Panc1 (cell line): ENCODE results near the gene FREM2. TPM values are rescaled to one million over a fixed set of nuclear protein-coding genes. Genes with fewer than 3 reads are reported as not detected.
A peak's percentile ranks its signal among the peaks of the same experiment; 100 is the strongest.

Source experiments
- ATAC-seq: fragments of 200-7000 bp; cut with Tn5 transposase; 2 replicates; pipeline ENCODE4 v1.9.1; 2020; ENCODE audit warnings: mild to moderate bottlenecking, moderate library complexity
- BruUV-seq: library from RNA; stranded (reverse); fragments of 400-500 nt; replicated peaks from 2 replicates; lab custom pipeline; 2021; lab: Mats Ljungman, UMichigan
- CTCF ChIA-PET: fragments of 300-600 bp; sonication (Branson Sonifier 250); formaldehyde crosslinking; loops from one replicate; lab custom pipeline; 2022; ENCODE audit warnings: antibody characterized with exemption; lab: Charles Lee
- POLR2A ChIA-PET: fragments of 300-600 bp; sonication (Branson Sonifier 250); formaldehyde crosslinking; loops from one replicate; lab custom pipeline; 2022; ENCODE audit warnings: antibody characterized with exemption; lab: Charles Lee
- DNase-seq: peaks from one replicate; pipeline ENCODE4 v3.0.0-alpha.2; 2010; ENCODE audit warnings: low read depth, low spot score
- H3K27ac ChIP-seq: 2 replicates; pipeline ENCODE4 v1.5.1; 2011; ENCODE audit warnings: mild to moderate bottlenecking, low read length, inconsistent platforms
- H3K27me3 ChIP-seq: fragments of 200-500 bp; sonication (Bioruptor generic); 2 replicates; pipeline ENCODE4 v1.6.0; 2014; ENCODE audit warnings: low read length, inconsistent platforms; ENCODE audit not compliant: control insufficient read depth, insufficient read depth
- H3K36me3 ChIP-seq: fragments of 200-500 bp; sonication (Bioruptor generic); 2 replicates; pipeline ENCODE4 v1.5.1; 2014; ENCODE audit warnings: inconsistent platforms, mild to moderate bottlenecking, low read length, moderate library complexity; ENCODE audit not compliant: control insufficient read depth, insufficient read depth
- H3K4me1 ChIP-seq: 2 replicates; pipeline ENCODE4 v1.5.1; 2011; ENCODE audit warnings: inconsistent platforms, mild to moderate bottlenecking, low read length, moderate library complexity; ENCODE audit not compliant: control insufficient read depth, insufficient read depth
- H3K4me3 ChIP-seq, 2 experiments: 2 replicates each; pipeline ENCODE4 v1.5.1; 2011 to 2012; ENCODE audit warnings: low read depth in 2 of 2, low read length in 2 of 2, mild to moderate bottlenecking in 2 of 2, inconsistent platforms in 1 of 2, moderate library complexity in 1 of 2
- H3K9me3 ChIP-seq: fragments of 200-500 bp; sonication (Bioruptor generic); 2 replicates; pipeline ENCODE4 v1.5.1; 2014; ENCODE audit warnings: low read depth, mild to moderate bottlenecking, inconsistent platforms, low read length, moderate library complexity; ENCODE audit not compliant: control insufficient read depth, insufficient read depth
- POLR2AphosphoS5 ChIP-seq: IDR thresholded peaks from 2 replicates; pipeline ENCODE4 v1.6.1; 2012; ENCODE audit warnings: mild to moderate bottlenecking, low read depth, low read length, moderate library complexity
- SIN3A ChIP-seq: IDR thresholded peaks from 2 replicates; pipeline ENCODE4 v1.6.1; 2012; ENCODE audit warnings: low read depth, mild to moderate bottlenecking, low read length, moderate library complexity, borderline replicate concordance; ENCODE audit not compliant: insufficient read depth
- TCF7L2 ChIP-seq: IDR thresholded peaks from 2 replicates; pipeline ENCODE4 v1.6.1; 2011; ENCODE audit warnings: mild to moderate bottlenecking, low read depth, low read length, inconsistent platforms
- in situ Hi-C: cut with HindIII; loops from 2 replicates; pipeline ENCODE4 v1.10.0; 2016; ENCODE audit warnings: low sequenced_read_pairs, low pct_unique_long_range_greater_than_20kb
- intact Hi-C: fragments of 100-400 bp; cut with micrococcal nuclease; formaldehyde crosslinking; loops from one replicate; pipeline ENCODE4 v1.10.0; 2022; ENCODE audit not compliant: unreplicated experiment
- total RNA-seq: library from RNA; stranded (reverse); gene quantifications from one replicate; pipeline ENCODE4 v1.2.1, GENCODE V29; 2021; ENCODE audit not compliant: unreplicated experiment
- TF ChIP-seq, protein P1 (sequence below), 2 experiments: IDR thresholded peaks; 2 replicates each; pipeline ENCODE4 v1.6.1; 2011 to 2012; ENCODE audit warnings: low read depth in 2 of 2, control low read depth in 1 of 2, low read length in 1 of 2, mild to moderate bottlenecking in 1 of 2, moderate library complexity in 1 of 2; ENCODE audit not compliant: insufficient read depth in 1 of 2
- TF ChIP-seq, protein P2 (sequence below): fragments of 450-650 bp; IDR thresholded peaks from 2 replicates; pipeline ENCODE4 v1.5.1; 2017; ENCODE audit warnings: mild to moderate bottlenecking

FREM2 gene
- total RNA-seq, 1 experiment from 2014 or later: 0.15 TPM

DNA sequence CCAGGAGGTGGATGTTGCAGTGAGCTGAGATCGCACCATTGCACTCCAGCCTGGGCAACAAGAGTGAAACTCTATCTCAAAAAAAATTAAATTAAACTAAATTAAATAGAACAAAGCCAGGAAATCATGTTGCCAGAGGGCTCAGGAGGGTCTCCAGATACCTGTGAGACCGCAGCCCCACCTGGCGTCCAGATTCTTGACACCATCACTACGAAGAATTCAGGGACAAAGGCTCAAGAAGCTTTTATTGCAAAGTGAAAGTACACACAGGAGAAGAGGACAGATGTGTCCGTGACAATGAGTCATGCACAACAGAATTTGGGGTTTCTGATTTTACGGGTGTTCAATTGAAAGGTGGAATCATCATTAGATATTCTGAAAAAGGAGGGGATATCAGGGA lies 227.2 kb downstream of the FREM2 start:
- no peaks in the 10 kb centered on the region for H3K27me3 ChIP-seq
- ChIA-PET CTCF (no interaction called here), POLR2A (no interaction called here)
- H3K4me1 ChIP-seq: no peaks in the 10 kb centered on the region
- H3K27ac ChIP-seq: no peak overlapping the region
- peak overlapping the region in 1 of 2 experiments; percentile 9; a peak in 1 of 4 replicates for H3K4me3 ChIP-seq
- no peaks in the 10 kb centered on the region for H3K9me3 ChIP-seq
- ATAC-seq (no peak), DNase-seq (no peak)
- no peak for TF ChIP-seq SIN3A
- no peaks in the 10 kb centered on the region for H3K36me3 ChIP-seq
- intact Hi-C loops: loop anchor here (2.0 to 10.0 kb wide), 2 partner anchors 47 to 229 kb away; partner anchors contain the start of gene FREM2
- in situ Hi-C loops: no loop called here
- BruUV-seq: no TSS peak

DNA sequence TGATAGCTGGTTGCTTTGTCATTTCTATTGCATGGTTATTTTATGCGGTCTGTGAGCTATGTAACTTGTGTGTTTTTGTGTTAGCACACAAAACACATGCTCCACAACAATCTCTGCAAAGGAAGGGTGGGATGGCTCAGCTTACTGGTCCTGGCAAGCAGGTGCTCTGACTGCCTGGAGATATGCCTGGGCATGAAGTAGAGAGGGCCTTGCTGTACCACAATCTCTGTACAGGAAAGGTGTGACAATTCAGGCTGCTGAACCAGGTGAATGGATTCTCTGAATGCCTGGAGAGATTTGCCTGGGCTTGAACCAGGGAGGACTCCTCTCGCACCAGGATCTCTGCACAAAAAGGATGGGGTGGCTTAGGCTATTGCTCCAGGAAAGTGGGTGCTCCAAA lies 234.2 kb downstream of the FREM2 start:
- H3K27ac ChIP-seq: no peak overlapping the region
- in situ Hi-C loops: no loop called here
- H3K4me3 ChIP-seq: no peak overlapping the region
- ATAC-seq (no peak), DNase-seq (no peak)
- TF ChIP-seq, protein P1, sequence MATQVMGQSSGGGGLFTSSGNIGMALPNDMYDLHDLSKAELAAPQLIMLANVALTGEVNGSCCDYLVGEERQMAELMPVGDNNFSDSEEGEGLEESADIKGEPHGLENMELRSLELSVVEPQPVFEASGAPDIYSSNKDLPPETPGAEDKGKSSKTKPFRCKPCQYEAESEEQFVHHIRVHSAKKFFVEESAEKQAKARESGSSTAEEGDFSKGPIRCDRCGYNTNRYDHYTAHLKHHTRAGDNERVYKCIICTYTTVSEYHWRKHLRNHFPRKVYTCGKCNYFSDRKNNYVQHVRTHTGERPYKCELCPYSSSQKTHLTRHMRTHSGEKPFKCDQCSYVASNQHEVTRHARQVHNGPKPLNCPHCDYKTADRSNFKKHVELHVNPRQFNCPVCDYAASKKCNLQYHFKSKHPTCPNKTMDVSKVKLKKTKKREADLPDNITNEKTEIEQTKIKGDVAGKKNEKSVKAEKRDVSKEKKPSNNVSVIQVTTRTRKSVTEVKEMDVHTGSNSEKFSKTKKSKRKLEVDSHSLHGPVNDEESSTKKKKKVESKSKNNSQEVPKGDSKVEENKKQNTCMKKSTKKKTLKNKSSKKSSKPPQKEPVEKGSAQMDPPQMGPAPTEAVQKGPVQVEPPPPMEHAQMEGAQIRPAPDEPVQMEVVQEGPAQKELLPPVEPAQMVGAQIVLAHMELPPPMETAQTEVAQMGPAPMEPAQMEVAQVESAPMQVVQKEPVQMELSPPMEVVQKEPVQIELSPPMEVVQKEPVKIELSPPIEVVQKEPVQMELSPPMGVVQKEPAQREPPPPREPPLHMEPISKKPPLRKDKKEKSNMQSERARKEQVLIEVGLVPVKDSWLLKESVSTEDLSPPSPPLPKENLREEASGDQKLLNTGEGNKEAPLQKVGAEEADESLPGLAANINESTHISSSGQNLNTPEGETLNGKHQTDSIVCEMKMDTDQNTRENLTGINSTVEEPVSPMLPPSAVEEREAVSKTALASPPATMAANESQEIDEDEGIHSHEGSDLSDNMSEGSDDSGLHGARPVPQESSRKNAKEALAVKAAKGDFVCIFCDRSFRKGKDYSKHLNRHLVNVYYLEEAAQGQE (IDR thresholded peaks at IDR 0.05; ENCODE audit: insufficient read depth in 1 of 2, low read depth in 2 of 2, low read length in 1 of 2): no peak
- TF ChIP-seq POLR2AphosphoS5: no peak
- no peak for TF ChIP-seq SIN3A
- TF ChIP-seq, protein P2, sequence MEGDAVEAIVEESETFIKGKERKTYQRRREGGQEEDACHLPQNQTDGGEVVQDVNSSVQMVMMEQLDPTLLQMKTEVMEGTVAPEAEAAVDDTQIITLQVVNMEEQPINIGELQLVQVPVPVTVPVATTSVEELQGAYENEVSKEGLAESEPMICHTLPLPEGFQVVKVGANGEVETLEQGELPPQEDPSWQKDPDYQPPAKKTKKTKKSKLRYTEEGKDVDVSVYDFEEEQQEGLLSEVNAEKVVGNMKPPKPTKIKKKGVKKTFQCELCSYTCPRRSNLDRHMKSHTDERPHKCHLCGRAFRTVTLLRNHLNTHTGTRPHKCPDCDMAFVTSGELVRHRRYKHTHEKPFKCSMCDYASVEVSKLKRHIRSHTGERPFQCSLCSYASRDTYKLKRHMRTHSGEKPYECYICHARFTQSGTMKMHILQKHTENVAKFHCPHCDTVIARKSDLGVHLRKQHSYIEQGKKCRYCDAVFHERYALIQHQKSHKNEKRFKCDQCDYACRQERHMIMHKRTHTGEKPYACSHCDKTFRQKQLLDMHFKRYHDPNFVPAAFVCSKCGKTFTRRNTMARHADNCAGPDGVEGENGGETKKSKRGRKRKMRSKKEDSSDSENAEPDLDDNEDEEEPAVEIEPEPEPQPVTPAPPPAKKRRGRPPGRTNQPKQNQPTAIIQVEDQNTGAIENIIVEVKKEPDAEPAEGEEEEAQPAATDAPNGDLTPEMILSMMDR: no peak
- no peak for TF ChIP-seq TCF7L2
- H3K36me3 ChIP-seq: no peaks in the 10 kb centered on the region
- H3K4me1 ChIP-seq: no peaks in the 10 kb centered on the region
- POLR2A ChIA-PET: no interaction called here
- CTCF ChIA-PET: no interaction called here
- H3K27me3 ChIP-seq: no peaks in the 10 kb centered on the region
- no peaks in the 10 kb centered on the region for H3K9me3 ChIP-seq
- intact Hi-C loops: no loop called here
- no TSS peak for BruUV-seq

DNA sequence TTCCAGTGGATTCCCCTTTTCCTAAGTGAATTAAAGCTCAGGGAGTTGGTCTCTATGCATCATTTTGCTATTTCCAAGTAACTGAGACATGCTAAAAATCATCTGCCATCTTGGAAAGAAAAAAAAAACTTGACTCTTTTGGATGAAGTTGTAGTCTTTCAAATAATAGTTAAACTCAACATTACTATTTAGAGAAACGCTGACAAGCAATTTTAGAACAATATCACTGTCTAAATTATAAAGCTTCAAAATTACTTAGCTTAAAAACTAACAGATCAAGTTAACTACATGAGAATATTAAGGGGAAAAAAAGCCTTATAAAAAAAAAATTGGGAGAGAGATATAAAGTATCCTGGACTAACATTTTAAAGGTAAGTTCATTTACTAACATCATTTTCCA lies 235.3 kb downstream of the FREM2 start:
- TF ChIP-seq POLR2AphosphoS5 (no peak), TCF7L2 (no peak), SIN3A (no peak)
- TF ChIP-seq, protein P1 (IDR thresholded peaks at IDR 0.05; ENCODE audit: insufficient read depth in 1 of 2, low read depth in 2 of 2, low read length in 1 of 2): no peak
- TF ChIP-seq, protein P2: no peak
- intact Hi-C loops (no loop called here), in situ Hi-C loops (no loop called here)
- DNase-seq: no peak
- Histone ChIP-seq H3K27ac (no peak overlapping the region), H3K4me3 (no peak overlapping the region), H3K27me3 (no peaks in the 10 kb centered on the region), H3K36me3 (no peaks in the 10 kb centered on the region), H3K9me3 (no peaks in the 10 kb centered on the region), H3K4me1 (no peaks in the 10 kb centered on the region)
- no TSS peak for BruUV-seq
- POLR2A ChIA-PET: no interaction called here
- CTCF ChIA-PET: no interaction called here
- ATAC-seq: no peak
